LNCaP clone FGC (cell line): ENCODE measurements around the gene USP6NL.

Experiments
- DNase-seq: peaks from one replicate; pipeline ENCODE4 v3.0.0-alpha.2; 2011; ENCODE audit warnings: low read depth
- H3K4me3 ChIP-seq: 2 replicates; pipeline ENCODE4 v1.5.1; 2011; ENCODE audit warnings: mild to moderate bottlenecking, low read depth, low read length, control low read depth
- CTCF ChIP-seq: IDR thresholded peaks from 2 replicates; pipeline ENCODE4 v1.5.1; 2012; ENCODE audit warnings: mild to moderate bottlenecking; ENCODE audit not compliant: control insufficient read depth, insufficient read depth; ENCODE audit errors: extremely low read depth

The USP6NL gene

GRCh38 chr10:11532306-11532705 is 79.1 kb downstream of the USP6NL start:
- H3K4me3 ChIP-seq: no peak overlapping the region
- no peak for DNase-seq
- TF ChIP-seq CTCF: no peak

GRCh38 chr10:11530806-11531205 is 80.6 kb downstream of the USP6NL start:
- TF ChIP-seq CTCF: no peak

GRCh38 chr10:11529276-11529903 is 82.1 kb downstream of the USP6NL start:
- no peak for DNase-seq
- no peak overlapping the region for H3K4me3 ChIP-seq
- no peak for TF ChIP-seq CTCF

More at GRCh38 chr10:11530806-11531205, 80.6 kb downstream of the USP6NL start:
- no peak overlapping the region for H3K4me3 ChIP-seq
- no peak for DNase-seq

- H3K4me3 ChIP-seq: no peak overlapping the region
- no peak for DNase-seq
- no peak for TF ChIP-seq CTCF
These were observed 83.2 kb downstream of the USP6NL start for GRCh38 chr10:11528286-11528685.

GRCh38 chr10:11527691-11528255 is 83.7 kb downstream of the USP6NL start:
- no peak for DNase-seq
- no peak for TF ChIP-seq CTCF
- H3K4me3 ChIP-seq: no peak overlapping the region

- DNase-seq: no peak
- H3K4me3 ChIP-seq: no peak overlapping the region
- no peak for TF ChIP-seq CTCF
These were observed 84.4 kb downstream of the USP6NL start for GRCh38 chr10:11527068-11527467.

- H3K4me3 ChIP-seq: no peak overlapping the region
- no peak for TF ChIP-seq CTCF
- no peak for DNase-seq
These were observed 85.9 kb downstream of the USP6NL start for GRCh38 chr10:11525503-11525902.
